ENCODE data around the gene WFDC5.
"Not testable (repeated sequence)": the region's sequence is repeated elsewhere in the genome, so short reads cannot be mapped to it uniquely, and the experiment has no call there.

WFDC5 gene

GRCh38 chr20:45114465-45115385, at the start of gene WFDC5:
Gene WFDC5, minus strand, starts transcription at chr20:45115174. Its CDS starts 91 bp downstream, at chr20:45115083.
- no peak for FAIRE-seq

GRCh38 chr20:45163083-45163803, 48.3 kb upstream of the WFDC5 start:
- no peak for FAIRE-seq

- no peak for FAIRE-seq
Measured at GRCh38 chr20:45157962-45158361, 43.0 kb upstream of the WFDC5 start.

- FAIRE-seq, result no peak
Measured at GRCh38 chr20:45156713-45157112, 41.7 kb upstream of the WFDC5 start.

GRCh38 chr20:45154794-45155193, 39.8 kb upstream of the WFDC5 start:
- not testable (repeated sequence) for FAIRE-seq

GRCh38 chr20:45154183-45154582, 39.2 kb upstream of the WFDC5 start:
- FAIRE-seq, result no peak

GRCh38 chr20:45153752-45154151, 38.8 kb upstream of the WFDC5 start:
- FAIRE-seq, result no peak

- FAIRE-seq, result no peak
Measured at GRCh38 chr20:45153147-45153546, 38.2 kb upstream of the WFDC5 start.

GRCh38 chr20:45152405-45152804, 37.4 kb upstream of the WFDC5 start:
- no peak for FAIRE-seq

GRCh38 chr20:45149062-45149461, 34.1 kb upstream of the WFDC5 start:
- FAIRE-seq, result no peak

- FAIRE-seq, result no peak
Measured at GRCh38 chr20:45140836-45141235, 25.9 kb upstream of the WFDC5 start.

GRCh38 chr20:45139733-45140375, 24.9 kb upstream of the WFDC5 start:
- FAIRE-seq, result not testable (repeated sequence)

GRCh38 chr20:45138561-45139300, 23.8 kb upstream of the WFDC5 start:
- FAIRE-seq, result no peak

GRCh38 chr20:45136911-45137310, 21.9 kb upstream of the WFDC5 start:
- no peak for FAIRE-seq

- no peak for FAIRE-seq
Measured at GRCh38 chr20:45128099-45128498, 13.1 kb upstream of the WFDC5 start.

GRCh38 chr20:45124365-45124764, 9.4 kb upstream of the WFDC5 start, which contains the start of gene WFDC12:
Gene WFDC12, minus strand, starts transcription at chr20:45124465. Its CDS starts 18 bp downstream, at chr20:45124447.
- no peak for FAIRE-seq

- FAIRE-seq, result no peak
Measured at GRCh38 chr20:45121388-45121787, 6.4 kb upstream of the WFDC5 start.

GRCh38 chr20:45119556-45120266, 4.7 kb upstream of the WFDC5 start:
- FAIRE-seq, result no peak

- no peak for FAIRE-seq
Measured at GRCh38 chr20:45118028-45118427, 3.1 kb upstream of the WFDC5 start.

GRCh38 chr20:45117581-45117980, 2.6 kb upstream of the WFDC5 start:
- FAIRE-seq, result no peak

GRCh38 chr20:45115829-45116228, 855 bp upstream of the WFDC5 start:
- FAIRE-seq, result no peak

- FAIRE-seq, result no peak
Measured at GRCh38 chr20:45115386-45115774, 406 bp upstream of the WFDC5 start.
